SU-DHL-6 (cell line): ENCODE data around the gene ASPHD2.

Experiments
- H2AFZ ChIP-seq: fragments of 200-600 bp; sonication (generic); 2 replicates; pipeline ENCODE4 v1.6.1; 2014; ENCODE audit warnings: low read depth, mild to moderate bottlenecking, moderate library complexity, mixed read lengths, antibody characterized with exemption, low read length; ENCODE audit not compliant: severe bottlenecking
- H3F3A ChIP-seq: fragments of 200-600 bp; shearing (Covaris generic); 2 replicates; pipeline ENCODE4 v1.6.0; 2016; ENCODE audit warnings: antibody characterized with exemption, mild to moderate bottlenecking; ENCODE audit not compliant: insufficient read depth
- H3K27ac ChIP-seq: fragments of 200-600 bp; sonication (generic); 2 replicates; pipeline ENCODE4 v1.5.1; 2016; ENCODE audit warnings: low read depth, mild to moderate bottlenecking, low read length, moderate library complexity, mixed read lengths
- H3K27me3 ChIP-seq: fragments of 200-600 bp; sonication (generic), shearing (Covaris generic); 2 replicates; pipeline ENCODE4 v1.6.0; 2014; ENCODE audit warnings: mild to moderate bottlenecking, low read length
- H3K36me3 ChIP-seq: fragments of 200-600 bp; sonication (generic); 2 replicates; pipeline ENCODE4 v1.6.1; 2014; ENCODE audit warnings: mild to moderate bottlenecking, low read length, mixed read lengths
- H3K4me2 ChIP-seq: fragments of 300-600, 200-600 bp; shearing (Covaris generic), sonication (generic); 2 replicates; pipeline ENCODE4 v1.6.0; 2014; ENCODE audit warnings: low read length, low read depth, mild to moderate bottlenecking; ENCODE audit not compliant: poor library complexity, severe bottlenecking
- H3K4me3 ChIP-seq: fragments of 200-600 bp; sonication (generic); 2 replicates; pipeline ENCODE4 v1.5.1; 2014; ENCODE audit warnings: antibody characterized with exemption, low read length, mild to moderate bottlenecking, mixed read lengths; ENCODE audit not compliant: insufficient read depth, poor library complexity, severe bottlenecking
- H3K79me2 ChIP-seq: fragments of 200-600 bp; sonication (generic); 2 replicates; pipeline ENCODE4 v1.6.1; 2014; ENCODE audit warnings: mild to moderate bottlenecking, low read length, moderate library complexity; ENCODE audit not compliant: insufficient read depth
- H3K9ac ChIP-seq: fragments of 200-600 bp; sonication (generic); 2 replicates; pipeline ENCODE4 v1.7.0; 2014; ENCODE audit warnings: mild to moderate bottlenecking, low read length
- H3K9me2 ChIP-seq: fragments of 200-600 bp; sonication (generic); replicated peaks from 2 replicates; pipeline ENCODE4 v1.6.1; 2014; ENCODE audit warnings: low read length; ENCODE audit not compliant: insufficient read depth
- H3K9me3 ChIP-seq: fragments of 200-600 bp; sonication (generic); 2 replicates; pipeline ENCODE4 v1.6.1; 2014; ENCODE audit warnings: low read length, mixed read lengths; ENCODE audit not compliant: insufficient read depth
- H4K20me1 ChIP-seq: fragments of 200-600 bp; sonication (generic); 2 replicates; pipeline ENCODE4 v1.6.1; 2014; ENCODE audit warnings: low read depth, mild to moderate bottlenecking, antibody characterized with exemption, low read length, moderate library complexity, mixed read lengths
- EZH2phosphoT487 ChIP-seq: fragments of 200-600 bp; sonication (generic), shearing (Covaris generic); conservative IDR thresholded peaks from 2 replicates; pipeline ENCODE4 v1.6.1; 2018; ENCODE audit warnings: mild to moderate bottlenecking, antibody characterized with exemption, low read length, moderate library complexity, mixed read lengths
- TF ChIP-seq, protein P1 (sequence below): fragments of 200-600 bp; sonication (generic); IDR thresholded peaks from one replicate; pipeline ENCODE4 v1.5.1; 2017; ENCODE audit warnings: antibody characterized with exemption, mild to moderate bottlenecking, low read length, moderate library complexity; ENCODE audit not compliant: insufficient read depth, poor library complexity, severe bottlenecking

Gene ASPHD2

GRCh38 chr22:26442086-26442756 lies 13.2 kb downstream of the ASPHD2 start:
- Histone ChIP-seq H3K9ac (no peak overlapping the region), H3K4me2 (no peak overlapping the region), H3K9me3 (no peaks in the 10 kb centered on the region), H3K27ac (no peak overlapping the region), H4K20me1 (no peaks in the 10 kb centered on the region), H3F3A (no peaks in the 10 kb centered on the region), H3K9me2 (no peaks in the 10 kb centered on the region), H3K79me2 (no peaks in the 10 kb centered on the region), H2AFZ (no peak overlapping the region), H3K36me3 (no peaks in the 10 kb centered on the region), H3K27me3 (no peaks in the 10 kb centered on the region), H3K4me3 (no peak overlapping the region)
- TF ChIP-seq EZH2phosphoT487, result no peak
- TF ChIP-seq, protein P1, sequence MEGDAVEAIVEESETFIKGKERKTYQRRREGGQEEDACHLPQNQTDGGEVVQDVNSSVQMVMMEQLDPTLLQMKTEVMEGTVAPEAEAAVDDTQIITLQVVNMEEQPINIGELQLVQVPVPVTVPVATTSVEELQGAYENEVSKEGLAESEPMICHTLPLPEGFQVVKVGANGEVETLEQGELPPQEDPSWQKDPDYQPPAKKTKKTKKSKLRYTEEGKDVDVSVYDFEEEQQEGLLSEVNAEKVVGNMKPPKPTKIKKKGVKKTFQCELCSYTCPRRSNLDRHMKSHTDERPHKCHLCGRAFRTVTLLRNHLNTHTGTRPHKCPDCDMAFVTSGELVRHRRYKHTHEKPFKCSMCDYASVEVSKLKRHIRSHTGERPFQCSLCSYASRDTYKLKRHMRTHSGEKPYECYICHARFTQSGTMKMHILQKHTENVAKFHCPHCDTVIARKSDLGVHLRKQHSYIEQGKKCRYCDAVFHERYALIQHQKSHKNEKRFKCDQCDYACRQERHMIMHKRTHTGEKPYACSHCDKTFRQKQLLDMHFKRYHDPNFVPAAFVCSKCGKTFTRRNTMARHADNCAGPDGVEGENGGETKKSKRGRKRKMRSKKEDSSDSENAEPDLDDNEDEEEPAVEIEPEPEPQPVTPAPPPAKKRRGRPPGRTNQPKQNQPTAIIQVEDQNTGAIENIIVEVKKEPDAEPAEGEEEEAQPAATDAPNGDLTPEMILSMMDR, result no peak

DNA sequence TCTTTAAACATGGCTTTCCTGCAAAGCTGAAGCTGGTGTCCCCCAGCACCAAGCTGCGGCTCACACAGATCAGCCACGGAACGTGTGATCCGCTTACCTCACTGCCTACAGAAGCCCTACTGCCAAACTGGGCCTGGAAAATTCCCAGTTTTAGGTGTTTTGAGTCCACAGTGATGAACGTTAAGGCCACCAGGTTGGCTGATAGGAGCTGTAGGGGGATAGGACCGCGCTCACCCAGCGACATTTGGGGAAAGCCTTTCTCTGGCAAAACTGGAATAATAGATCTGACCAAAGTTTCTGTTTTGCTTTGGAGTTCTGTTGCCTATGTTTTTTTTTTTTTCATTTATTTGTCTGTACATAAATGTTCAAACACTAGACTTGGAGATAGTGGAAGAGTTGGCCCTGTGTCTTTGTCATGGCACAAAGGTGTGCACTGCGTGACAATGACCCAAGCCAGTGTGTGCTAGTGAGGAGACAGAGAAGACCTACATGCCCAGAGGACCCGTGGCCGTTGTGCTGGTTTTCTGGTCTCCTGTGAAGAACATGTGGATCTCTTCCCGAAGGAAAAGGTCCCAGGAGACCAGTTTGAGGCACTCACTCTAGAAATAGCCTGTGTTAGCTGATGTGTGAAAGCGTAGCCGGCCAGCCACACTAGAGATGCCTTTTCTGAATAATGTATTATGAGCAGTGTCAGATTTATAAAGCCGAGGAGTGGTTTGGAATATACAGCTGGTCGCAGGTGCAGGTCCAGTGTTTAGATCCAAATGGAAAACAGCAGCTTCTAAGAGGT lies 15.0 kb downstream of the ASPHD2 start:
- Histone ChIP-seq H4K20me1 (no peaks in the 10 kb centered on the region), H3K9me3 (no peaks in the 10 kb centered on the region), H3K4me2 (no peak overlapping the region), H3K9me2 (no peaks in the 10 kb centered on the region), H3K36me3 (no peaks in the 10 kb centered on the region), H3K9ac (no peak overlapping the region), H3K27me3 (no peaks in the 10 kb centered on the region), H3K4me3 (no peak overlapping the region), H3F3A (no peaks in the 10 kb centered on the region), H3K79me2 (no peaks in the 10 kb centered on the region), H3K27ac (no peak overlapping the region), H2AFZ (no peak overlapping the region)
- TF ChIP-seq EZH2phosphoT487, result no peak
- TF ChIP-seq, protein P1, result no peak

DNA sequence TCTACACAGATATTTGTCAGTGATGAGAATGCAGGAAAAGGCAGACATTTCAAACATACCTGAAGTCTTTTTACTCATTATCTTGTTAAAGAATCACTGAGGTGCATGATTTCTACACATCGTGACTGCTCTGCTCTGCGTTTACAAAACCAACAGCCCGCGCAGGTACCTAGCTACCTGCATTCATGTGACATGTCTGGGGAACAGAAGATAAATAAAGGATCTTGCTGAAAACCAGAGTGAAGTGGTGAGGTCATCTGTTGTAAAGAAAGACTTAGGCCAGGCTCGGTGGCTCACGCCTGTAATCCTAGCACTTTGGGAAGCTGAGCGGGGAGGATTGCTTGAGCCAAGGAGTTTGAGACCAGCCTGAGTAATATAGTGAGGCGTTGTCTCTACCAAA lies 15.7 kb downstream of the ASPHD2 start:
- H4K20me1 ChIP-seq, result no peaks in the 10 kb centered on the region

More for the DNA sequence above, 15.7 kb downstream of the ASPHD2 start:
- no peaks in the 10 kb centered on the region for H3K27me3 ChIP-seq
- H2AFZ ChIP-seq, result no peak overlapping the region
- no peaks in the 10 kb centered on the region for H3K79me2 ChIP-seq
- H3K9me3 ChIP-seq, result no peaks in the 10 kb centered on the region
- H3K4me3 ChIP-seq, result no peak overlapping the region
- H3K4me2 ChIP-seq, result no peak overlapping the region
- H3F3A ChIP-seq, result no peaks in the 10 kb centered on the region
- no peaks in the 10 kb centered on the region for H3K9me2 ChIP-seq
- no peaks in the 10 kb centered on the region for H3K36me3 ChIP-seq
- TF ChIP-seq, protein P1, result no peak
- no peak for TF ChIP-seq EZH2phosphoT487
- H3K9ac ChIP-seq, result no peak overlapping the region
- no peak overlapping the region for H3K27ac ChIP-seq
